HG03175 (cell line): ENCODE results near the gene AMH.

ENCODE experiments used
- ATAC-seq: cut with Tn5 transposase; IDR thresholded peaks from one replicate; pipeline ENCODE4 v1.9.1; 2021; ENCODE audit warnings: mild to moderate bottlenecking, moderate library complexity; ENCODE audit not compliant: unreplicated experiment

The AMH gene

GRCh38 chr19:2233601-2234280 lies 15.4 kb upstream of the AMH start:
- no peak for ATAC-seq

GRCh38 chr19:2234996-2235380 lies 14.1 kb upstream of the AMH start:
- ATAC-seq = no peak

DNA sequence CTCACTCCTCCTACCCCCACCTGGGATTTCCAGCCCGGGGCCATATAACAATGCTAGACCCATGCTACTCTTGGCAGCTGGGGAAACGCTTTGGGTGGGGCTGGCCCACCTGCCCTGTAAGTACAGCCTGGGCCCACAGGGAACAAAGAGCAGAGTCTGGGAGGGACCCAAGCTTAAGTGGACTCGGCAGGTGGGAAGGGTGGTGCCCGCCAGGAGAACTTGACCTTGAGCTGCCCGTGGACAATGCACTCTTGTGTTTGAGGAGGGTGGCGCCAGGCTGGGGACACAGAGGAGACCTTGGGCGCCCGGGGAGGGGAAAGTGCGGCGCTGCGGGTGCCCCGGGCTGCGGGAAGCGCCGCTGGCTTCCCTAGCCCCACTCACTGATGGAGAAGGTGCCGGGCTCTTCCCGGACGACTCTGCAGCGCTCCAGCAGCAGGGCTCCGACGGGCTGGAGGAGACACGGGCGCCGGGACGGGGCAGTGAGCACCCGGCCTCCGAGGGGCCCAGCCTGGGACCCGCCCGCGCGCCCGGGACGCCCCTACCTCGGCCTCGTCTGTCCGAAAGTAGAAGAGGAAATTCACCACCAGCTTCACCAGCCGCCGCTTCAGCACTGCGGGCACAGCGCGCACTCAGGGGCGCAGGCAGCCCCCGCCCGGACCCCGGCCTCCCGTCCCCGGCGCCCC lies 13.6 kb upstream of the AMH start:
- ATAC-seq = peak; percentile 4

DNA sequence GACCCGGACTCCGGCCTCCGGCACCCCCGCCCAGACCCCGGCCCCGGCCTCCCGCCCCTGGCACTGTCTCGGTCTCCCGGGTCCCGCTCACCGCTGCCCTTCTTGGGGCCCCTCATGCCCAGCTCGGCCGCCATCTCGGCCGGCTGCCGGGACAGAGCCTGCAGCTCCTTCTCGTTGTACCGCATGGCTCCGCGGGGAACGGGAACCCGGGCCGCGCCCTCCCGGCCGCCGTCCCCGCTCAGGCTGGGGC lies 13.1 kb upstream of the AMH start:
- no peak for ATAC-seq

DNA sequence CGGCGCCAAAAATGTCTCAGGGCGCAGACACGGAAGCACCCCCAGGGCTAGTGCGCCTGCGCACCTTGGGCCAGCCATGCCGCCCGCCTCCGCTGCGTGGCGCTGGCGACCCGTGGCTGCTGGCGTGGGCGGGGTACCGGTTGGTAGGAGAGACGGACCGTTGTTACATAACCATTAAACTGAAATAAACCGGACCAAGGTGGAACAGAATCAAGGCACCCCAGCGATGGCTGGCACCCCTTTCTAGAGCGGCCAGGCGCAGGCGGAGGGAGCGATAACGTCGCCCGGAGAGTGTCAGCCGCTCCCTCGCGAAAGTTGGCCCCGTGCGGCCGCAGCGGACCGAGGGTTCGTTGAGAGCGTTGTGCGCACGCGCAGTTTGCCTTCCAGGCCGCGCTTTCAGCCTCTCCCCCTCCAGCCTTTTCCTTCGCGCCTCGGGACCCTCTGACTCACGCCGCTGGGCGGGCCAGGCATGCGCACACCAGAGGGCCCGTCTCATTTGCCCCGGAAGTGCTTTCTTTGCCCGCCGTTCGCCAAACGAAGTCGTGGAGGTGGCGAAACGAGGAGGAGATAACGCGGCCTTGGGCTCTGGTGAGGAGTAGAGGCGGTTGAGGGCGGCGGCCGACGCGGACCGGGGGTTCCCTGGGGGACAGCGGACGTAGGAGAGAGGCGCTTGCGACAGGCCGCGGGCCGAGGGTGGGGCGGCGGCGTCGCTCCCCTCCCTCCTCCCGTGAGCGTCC lies 12.6 kb upstream of the AMH start, which contains the start of the genes PLEKHJ1 and SF3A2:
PLEKHJ1 (minus strand) TSS at position 16 of the 737 bp plus-strand sequence. CDS start 81 bp downstream, outside the sequence.
SF3A2 (plus strand) TSS at position 511 of the 737 bp plus-strand sequence. CDS start 6,595 bp downstream, outside the sequence.
- ATAC-seq = peak; percentile 79

- no peak for ATAC-seq
These were observed 11.9 kb upstream of the AMH start for GRCh38 chr19:2237051-2237868.

DNA sequence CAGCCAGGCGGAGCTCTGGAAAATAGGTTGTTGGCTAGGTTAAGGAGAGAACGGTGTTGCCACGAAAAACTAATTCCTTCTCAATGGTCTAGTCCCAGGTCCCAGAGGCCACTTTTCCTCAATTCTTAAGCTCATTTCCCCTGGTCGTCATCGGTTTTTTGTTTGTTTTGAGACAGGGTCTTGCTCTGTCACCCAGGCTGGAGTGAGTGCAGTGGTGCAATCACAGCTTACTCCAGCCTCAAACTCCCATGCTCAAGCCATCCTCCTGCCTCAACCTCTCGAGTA lies 11.3 kb upstream of the AMH start:
- no peak for ATAC-seq

DNA sequence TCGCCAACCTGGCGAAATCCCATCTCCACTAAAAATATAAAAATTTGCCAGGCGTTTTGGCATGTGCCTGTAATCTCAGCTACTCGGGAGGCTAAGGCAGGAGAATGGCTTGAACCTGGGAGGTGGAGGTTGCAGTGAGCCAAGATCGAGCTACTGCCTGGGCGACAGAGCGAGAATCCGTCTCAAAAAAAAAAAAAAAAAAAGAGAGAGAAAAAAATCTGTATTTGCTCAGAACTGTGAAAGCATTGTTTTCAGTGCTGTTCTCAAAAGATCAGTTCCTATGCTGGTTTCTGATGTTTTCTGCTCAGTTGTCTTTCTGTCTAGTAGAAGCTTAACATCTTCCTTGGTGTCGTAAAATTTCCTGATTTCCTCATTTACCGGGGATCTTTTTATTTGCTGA lies 9.9 kb upstream of the AMH start:
- ATAC-seq = no peak

GRCh38 chr19:2239771-2240770 lies 9.1 kb upstream of the AMH start:
- ATAC-seq = no peak

DNA sequence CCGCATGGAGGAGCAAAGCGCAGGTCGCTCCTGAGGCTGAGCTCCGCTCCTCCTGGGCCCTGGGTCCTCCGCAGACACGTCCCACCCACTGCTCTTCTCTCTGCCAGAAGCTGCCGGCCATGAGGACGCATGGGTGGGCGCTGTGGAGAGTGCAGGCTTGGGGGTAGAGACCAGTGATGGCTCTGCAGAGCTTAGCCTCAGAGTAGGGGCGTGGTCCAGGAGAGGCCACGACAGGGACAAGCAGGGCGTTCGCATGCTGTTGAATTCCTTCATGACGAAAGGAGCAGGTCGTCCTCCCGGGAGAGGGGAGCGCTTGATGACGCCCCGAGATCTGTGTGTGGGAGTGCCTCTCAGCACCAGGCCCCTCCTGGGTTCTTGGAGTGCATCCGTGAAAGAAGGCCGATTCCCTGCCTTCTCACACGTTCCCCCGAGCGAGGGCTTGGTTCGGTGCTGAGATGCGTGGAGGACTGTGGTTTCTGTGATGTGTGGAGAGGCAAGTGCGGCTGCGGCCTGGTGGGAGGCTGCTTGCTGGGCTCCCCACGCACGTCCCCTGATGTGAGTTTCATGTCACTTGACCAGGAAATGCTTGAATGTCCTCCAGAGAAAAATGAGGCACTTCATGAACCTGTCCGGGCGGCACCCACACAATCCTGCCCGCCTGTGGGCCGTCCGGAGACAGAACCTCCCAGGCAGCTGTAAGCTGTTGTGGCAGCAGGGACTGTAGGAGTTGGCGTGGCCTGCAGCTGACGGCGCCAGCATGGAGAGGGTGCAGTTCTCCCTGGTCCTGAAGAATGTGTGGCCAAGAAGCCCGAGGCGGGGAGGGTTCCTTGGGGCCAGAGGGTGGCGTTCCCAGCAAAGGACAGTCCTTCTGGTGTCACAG lies 8.0 kb upstream of the AMH start:
- ATAC-seq = no peak

GRCh38 chr19:2242092-2242537 lies 7.0 kb upstream of the AMH start:
- ATAC-seq = no peak

- ATAC-seq = no peak
These were observed 6.3 kb upstream of the AMH start for GRCh38 chr19:2242816-2243215.

DNA sequence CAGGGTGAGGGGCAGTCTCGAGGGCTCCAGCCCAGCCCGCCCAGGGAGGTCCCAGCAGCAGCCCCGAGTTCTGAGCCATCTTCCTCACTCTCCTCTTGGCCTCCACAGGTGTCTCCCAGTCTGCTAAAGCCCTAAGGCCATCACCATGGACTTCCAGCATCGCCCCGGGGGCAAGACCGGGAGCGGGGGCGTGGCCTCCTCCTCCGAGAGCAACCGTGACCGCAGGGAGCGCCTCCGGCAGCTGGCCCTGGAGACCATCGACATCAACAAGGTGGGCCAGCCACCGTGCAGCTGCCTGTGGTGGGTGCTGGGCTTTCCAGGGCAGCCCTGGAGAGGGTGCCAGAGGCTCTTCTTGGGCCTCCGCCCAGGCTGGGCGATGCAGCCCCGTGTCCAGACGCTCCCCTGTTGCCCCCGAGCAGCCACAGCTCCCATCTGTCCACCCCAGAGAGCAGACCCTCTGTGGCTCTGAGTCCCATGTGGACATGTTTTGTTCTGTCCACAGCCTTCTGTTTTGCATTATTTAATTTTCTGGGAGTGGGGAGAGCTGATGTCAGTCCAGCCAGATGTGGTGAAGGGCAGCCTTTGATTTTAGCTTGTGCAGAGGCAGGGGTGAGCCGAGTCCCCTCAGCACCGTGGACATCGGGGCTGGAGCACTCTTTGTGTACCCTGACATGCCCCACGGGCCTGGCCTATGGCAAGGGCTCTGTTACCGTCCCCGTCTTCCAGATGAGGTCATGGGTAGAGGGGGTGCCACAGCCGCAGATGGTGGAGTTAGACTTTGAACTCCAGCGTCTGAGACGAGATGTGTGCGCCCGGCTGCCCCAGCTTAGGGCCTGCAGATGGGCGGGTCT lies 5.6 kb upstream of the AMH start:
- ATAC-seq = no peak

DNA sequence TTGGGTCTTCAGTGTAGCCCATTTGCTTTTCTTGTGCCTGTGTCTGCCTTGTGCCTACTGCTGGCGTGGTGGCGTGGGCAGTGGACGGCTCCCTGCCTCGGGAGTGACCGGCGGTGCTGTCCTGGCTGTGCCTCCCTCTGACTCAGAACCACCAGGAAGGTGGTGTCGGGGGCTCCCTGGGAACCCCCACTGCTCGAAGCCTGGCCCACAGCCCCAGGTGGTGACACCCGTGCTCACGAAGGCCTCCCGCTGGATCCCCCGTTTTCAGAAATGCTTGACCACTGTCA lies 5.1 kb upstream of the AMH start:
- no peak for ATAC-seq

DNA sequence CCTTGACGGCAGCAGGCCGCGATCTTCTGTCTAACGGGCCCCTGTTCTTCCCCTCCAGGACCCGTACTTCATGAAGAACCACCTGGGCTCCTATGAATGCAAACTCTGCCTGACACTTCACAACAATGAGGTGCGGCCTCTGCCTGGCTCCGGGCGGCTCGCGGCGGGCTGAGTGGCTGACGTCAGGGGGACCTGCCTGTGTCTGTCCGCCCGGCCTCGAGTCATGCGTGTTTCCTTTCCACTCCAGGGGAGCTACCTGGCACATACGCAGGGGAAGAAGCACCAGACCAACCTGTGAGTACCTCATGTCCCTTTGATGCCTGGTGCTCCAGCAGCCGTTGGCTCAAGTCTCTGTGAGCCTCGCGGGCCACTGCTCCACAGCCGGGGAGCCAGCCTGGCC lies 4.6 kb upstream of the AMH start:
- no peak for ATAC-seq

GRCh38 chr19:2245273-2245672 lies 3.9 kb upstream of the AMH start:
- no peak for ATAC-seq

- no peak for ATAC-seq
These were observed 3.0 kb upstream of the AMH start for GRCh38 chr19:2246014-2246620.

DNA sequence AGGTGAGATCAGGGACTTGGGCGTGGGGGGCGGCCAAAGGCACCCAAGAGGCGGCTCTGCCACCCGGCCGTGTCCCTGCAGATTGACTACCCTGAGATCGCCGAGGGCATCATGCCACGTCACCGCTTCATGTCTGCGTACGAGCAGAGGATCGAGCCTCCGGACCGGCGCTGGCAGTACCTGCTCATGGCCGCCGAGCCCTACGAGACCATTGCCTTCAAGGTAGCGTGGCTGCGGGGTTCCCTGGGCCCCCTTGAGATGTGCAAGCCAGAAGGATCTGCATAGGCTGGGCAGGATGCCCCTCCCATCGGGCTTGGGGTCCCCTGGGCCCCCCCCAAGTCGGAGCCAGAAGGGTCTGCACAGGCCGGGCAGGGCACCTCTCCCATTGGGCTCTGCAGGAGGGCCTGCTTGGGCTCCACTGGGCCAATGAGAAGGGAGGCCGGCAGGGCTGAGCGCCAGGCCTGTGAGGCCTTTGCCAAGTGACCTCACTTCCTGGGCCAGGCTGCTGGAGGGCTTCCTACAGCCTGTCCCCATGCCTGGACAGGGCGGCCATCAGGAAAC lies 2.2 kb upstream of the AMH start:
- no peak for ATAC-seq
